GM12874 (cell line): ENCODE measurements around the gene DDRGK1.

ENCODE experiments used
- CTCF ChIP-seq: IDR thresholded peaks from 2 replicates; pipeline ENCODE4 v1.5.1; 2011; ENCODE audit warnings: low read depth, mild to moderate bottlenecking, control low read depth, low read length, moderate library complexity; ENCODE audit not compliant: insufficient read depth

Gene DDRGK1

GRCh38 chr20:3141757-3142156, 62.7 kb downstream of the DDRGK1 start:
- TF ChIP-seq CTCF, result no peak
